Mesodermal cell (in vitro differentiated cells): ENCODE measurements around the gene SLC4A9. TPM values are rescaled to one million over a fixed set of nuclear protein-coding genes. Genes with fewer than 3 reads are reported as not detected.
A peak's percentile ranks its signal among the peaks of the same experiment; 100 is the strongest.

Experiments used
- H3K27ac ChIP-seq: 2 replicates; pipeline ENCODE4 v1.7.0; 2013; ENCODE audit warnings: mild to moderate bottlenecking, low read depth, low read length, moderate library complexity; ENCODE audit not compliant: severe bottlenecking
- H3K36me3 ChIP-seq: 2 replicates; pipeline ENCODE4 v1.7.1; 2013; ENCODE audit warnings: mild to moderate bottlenecking, low read length, moderate library complexity; ENCODE audit not compliant: control insufficient read depth, insufficient read depth
- H3K4me1 ChIP-seq: one replicate; pipeline ENCODE4 v1.7.1; 2013; ENCODE audit warnings: mild to moderate bottlenecking, low read length; ENCODE audit not compliant: insufficient read depth, control insufficient read depth, poor library complexity, severe bottlenecking
- H3K4me3 ChIP-seq: 2 replicates; pipeline ENCODE4 v1.7.0; 2013; ENCODE audit warnings: low read length, control low read depth, mild to moderate bottlenecking; ENCODE audit not compliant: insufficient read depth, poor library complexity, severe bottlenecking; ENCODE audit errors: extremely low read depth
- H3K9me3 ChIP-seq: 2 replicates; pipeline ENCODE4 v1.7.1; 2013; ENCODE audit warnings: mild to moderate bottlenecking, low read length, moderate library complexity; ENCODE audit not compliant: control insufficient read depth
- WGBS, 2 experiments: methylation state at CpG; one replicate each; pipeline ENCODE4 v1.1.5; 2013; ENCODE audit warnings: missing lambda C conversion rate in 2 of 2; ENCODE audit not compliant: insufficient coverage in 2 of 2; 5-methylcytosine and 5-hydroxymethylcytosine counted together
- polyA plus RNA-seq, 2 experiments: library from polyadenylated mRNA; stranded (reverse); fragments of 50-300 nt; gene quantifications; one replicate each; pipeline ENCODE4 v1.2.3, GENCODE V29; 2013

SLC4A9 gene
- not detected for polyA plus RNA-seq (2013, experiment 1 of 2)
- not detected for polyA plus RNA-seq (2013, experiment 2 of 2)

DNA sequence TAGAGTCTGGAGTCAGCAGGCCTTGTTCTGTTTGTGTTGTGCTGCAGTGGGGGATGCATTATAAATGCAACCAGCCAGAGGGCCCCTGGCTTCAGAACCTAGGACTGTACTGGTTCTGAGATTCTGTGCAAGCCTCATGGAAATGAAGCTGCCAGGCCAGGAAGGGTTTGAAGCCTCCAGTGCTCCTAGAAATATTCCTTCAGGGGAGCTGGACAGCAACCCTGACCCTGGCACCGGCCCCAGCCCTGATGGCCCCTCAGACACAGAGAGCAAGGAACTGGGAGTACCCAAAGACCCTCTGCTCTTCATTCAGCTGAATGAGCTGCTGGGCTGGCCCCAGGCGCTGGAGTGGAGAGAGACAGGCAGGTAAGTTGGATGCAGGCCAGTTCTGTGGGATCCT lies at the start of gene SLC4A9:
SLC4A9 (plus strand) TSS at position 94 of the 400 bp plus-strand sequence; CDS start at position 137, 43 bp downstream.
- Histone ChIP-seq H3K4me3 (no peak within 1 kb of the TSS), H3K4me1 (peaks cover 4% of the 10 kb centered on the region), H3K9me3 (no peaks in the 10 kb centered on the region), H3K27ac (no peak within 1 kb of the TSS), H3K36me3 (no peaks in the 10 kb centered on the region)
- WGBS, 2 experiments: 92 to 100% methylated on average over 1 to 2 of the region's 2 CpGs

DNA sequence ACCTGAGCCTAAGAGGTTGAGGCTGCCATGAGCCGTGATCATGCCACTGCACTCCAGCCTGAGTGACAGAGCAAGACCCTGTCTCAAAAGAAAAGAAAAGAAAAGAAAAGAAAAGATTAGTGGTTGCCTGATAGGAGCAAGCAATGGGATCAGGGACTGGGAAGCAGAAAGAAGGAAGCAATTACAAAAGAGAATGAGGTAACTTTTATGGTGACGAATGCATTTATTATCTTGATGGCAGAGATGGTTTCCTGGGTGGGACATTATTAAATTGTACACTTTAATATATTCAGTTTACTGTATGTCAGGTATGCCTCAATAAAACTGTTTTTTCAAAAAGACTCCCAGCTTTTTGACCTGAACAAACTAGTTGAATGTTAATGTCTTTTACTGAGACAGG lies 49.6 kb upstream of the SLC4A9 start:
- Histone ChIP-seq H3K36me3 (no peaks in the 10 kb centered on the region), H3K4me1 (peaks cover 28% of the 10 kb centered on the region), H3K9me3 (no peaks in the 10 kb centered on the region), H3K27ac (peak overlapping the region; percentile 96), H3K4me3 (no peak overlapping the region)
- 80 to 90% methylated on average over 1 of the region's 2 CpGs for WGBS, 2 experiments

GRCh38 chr5:140311011-140311467 lies 49.0 kb upstream of the SLC4A9 start:
- Histone ChIP-seq H3K4me3 (no peak overlapping the region), H3K27ac (peak overlapping the region; percentile 96), H3K36me3 (no peaks in the 10 kb centered on the region), H3K4me1 (peaks cover 28% of the 10 kb centered on the region), H3K9me3 (no peaks in the 10 kb centered on the region)
- 60 to 71% methylated on average over 2 to 4 of the region's 5 CpGs for WGBS, 2 experiments

GRCh38 chr5:140312067-140312790 lies 47.8 kb upstream of the SLC4A9 start:
- Histone ChIP-seq H3K4me1 (peaks cover 28% of the 10 kb centered on the region), H3K9me3 (no peaks in the 10 kb centered on the region), H3K4me3 (no peak overlapping the region), H3K36me3 (no peaks in the 10 kb centered on the region), H3K27ac (peak overlapping the region; percentile 96)
- 31 to 35% methylated on average over 4 of the region's 4 CpGs for whole genome bisulfite sequencing, 2 experiments

DNA sequence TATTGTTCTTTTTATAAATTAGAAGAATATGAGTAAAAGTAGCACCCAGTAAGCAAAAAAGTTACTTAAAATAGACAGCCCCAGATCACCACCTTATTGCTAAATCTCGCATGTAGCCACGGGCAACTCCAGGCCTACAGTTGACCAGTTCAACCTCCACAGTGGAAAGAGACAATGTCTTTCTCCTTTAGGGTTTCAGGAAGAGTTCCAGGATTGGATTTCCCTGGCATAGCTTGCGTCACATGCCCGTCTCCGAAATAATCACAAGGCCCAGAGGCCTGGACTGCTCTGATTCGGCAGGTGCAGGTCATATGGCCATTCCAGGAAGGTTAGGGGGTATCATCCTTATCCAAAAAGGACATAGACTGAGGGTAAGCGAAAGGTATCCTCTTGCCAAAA lies 47.2 kb upstream of the SLC4A9 start:
- Histone ChIP-seq H3K27ac (peak overlapping the region; percentile 96), H3K4me3 (no peak overlapping the region), H3K36me3 (no peaks in the 10 kb centered on the region), H3K9me3 (no peaks in the 10 kb centered on the region), H3K4me1 (peaks cover 28% of the 10 kb centered on the region)
- WGBS, 2 experiments: 94 to 96% methylated on average over 5 to 6 of the region's 7 CpGs

DNA sequence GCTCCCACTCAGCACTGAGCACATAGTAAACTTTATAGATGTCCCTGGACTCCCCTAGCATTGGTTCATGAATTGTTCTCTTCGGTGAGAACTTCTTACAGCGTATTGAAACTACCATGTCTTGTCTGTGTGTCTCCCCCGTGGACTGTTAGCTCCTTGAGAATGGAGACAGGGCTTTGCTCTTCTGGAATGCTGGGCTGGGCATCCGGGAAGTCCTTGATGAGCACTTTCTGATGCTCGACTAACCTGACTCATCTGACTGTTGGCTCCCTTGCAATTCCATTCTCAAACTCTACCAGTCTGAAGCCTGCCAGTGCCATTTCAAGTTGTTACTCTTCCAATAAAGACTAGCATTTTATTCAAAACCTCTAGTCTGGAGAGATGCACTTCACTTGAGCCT lies 42.1 kb upstream of the SLC4A9 start:
- WGBS, 2 experiments: 75 to 98% methylated on average over 5 of the region's 5 CpGs
- Histone ChIP-seq H3K27ac (no peak overlapping the region), H3K36me3 (no peaks in the 10 kb centered on the region), H3K9me3 (no peaks in the 10 kb centered on the region), H3K4me1 (peaks cover 15% of the 10 kb centered on the region), H3K4me3 (no peak overlapping the region)

- Histone ChIP-seq H3K9me3 (no peaks in the 10 kb centered on the region), H3K36me3 (no peaks in the 10 kb centered on the region), H3K27ac (no peak overlapping the region), H3K4me1 (peaks cover 23% of the 10 kb centered on the region), H3K4me3 (no peak overlapping the region)
- 92 to 98% methylated on average over 4 of the region's 4 CpGs for WGBS, 2 experiments
Observed at GRCh38 chr5:140318792-140319191, 41.2 kb upstream of the SLC4A9 start.

DNA sequence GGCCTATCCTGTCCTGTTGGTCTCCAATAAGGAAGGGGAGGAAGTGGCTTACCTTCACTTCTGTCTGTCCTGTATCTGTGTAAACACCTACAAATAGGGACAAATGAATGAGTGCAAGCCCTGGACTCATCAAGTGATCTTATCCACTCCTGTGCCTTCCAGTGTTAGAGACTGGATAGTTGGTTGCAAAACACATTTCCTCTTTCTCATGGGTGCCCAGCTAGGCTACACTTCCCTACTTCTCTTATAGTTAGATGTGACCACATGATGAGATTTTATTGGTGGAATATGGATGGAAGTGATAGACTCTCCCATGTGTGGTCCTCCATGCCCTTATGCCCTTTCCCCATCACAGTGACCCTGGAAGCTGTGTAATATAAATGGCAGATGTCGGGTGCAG lies 40.2 kb upstream of the SLC4A9 start:
- 100% methylated on average over 1 of the region's 1 CpG for WGBS, 2 experiments
- Histone ChIP-seq H3K36me3 (no peaks in the 10 kb centered on the region), H3K4me3 (no peak overlapping the region), H3K27ac (no peak overlapping the region), H3K9me3 (no peaks in the 10 kb centered on the region), H3K4me1 (peaks cover 33% of the 10 kb centered on the region)

GRCh38 chr5:140321796-140322195 lies 38.2 kb upstream of the SLC4A9 start:
- Histone ChIP-seq H3K4me1 (peaks cover 37% of the 10 kb centered on the region), H3K27ac (no peak overlapping the region), H3K36me3 (no peaks in the 10 kb centered on the region), H3K4me3 (no peak overlapping the region), H3K9me3 (no peaks in the 10 kb centered on the region)
- whole genome bisulfite sequencing, 2 experiments: 90 to 100% methylated on average over 2 of the region's 2 CpGs

DNA sequence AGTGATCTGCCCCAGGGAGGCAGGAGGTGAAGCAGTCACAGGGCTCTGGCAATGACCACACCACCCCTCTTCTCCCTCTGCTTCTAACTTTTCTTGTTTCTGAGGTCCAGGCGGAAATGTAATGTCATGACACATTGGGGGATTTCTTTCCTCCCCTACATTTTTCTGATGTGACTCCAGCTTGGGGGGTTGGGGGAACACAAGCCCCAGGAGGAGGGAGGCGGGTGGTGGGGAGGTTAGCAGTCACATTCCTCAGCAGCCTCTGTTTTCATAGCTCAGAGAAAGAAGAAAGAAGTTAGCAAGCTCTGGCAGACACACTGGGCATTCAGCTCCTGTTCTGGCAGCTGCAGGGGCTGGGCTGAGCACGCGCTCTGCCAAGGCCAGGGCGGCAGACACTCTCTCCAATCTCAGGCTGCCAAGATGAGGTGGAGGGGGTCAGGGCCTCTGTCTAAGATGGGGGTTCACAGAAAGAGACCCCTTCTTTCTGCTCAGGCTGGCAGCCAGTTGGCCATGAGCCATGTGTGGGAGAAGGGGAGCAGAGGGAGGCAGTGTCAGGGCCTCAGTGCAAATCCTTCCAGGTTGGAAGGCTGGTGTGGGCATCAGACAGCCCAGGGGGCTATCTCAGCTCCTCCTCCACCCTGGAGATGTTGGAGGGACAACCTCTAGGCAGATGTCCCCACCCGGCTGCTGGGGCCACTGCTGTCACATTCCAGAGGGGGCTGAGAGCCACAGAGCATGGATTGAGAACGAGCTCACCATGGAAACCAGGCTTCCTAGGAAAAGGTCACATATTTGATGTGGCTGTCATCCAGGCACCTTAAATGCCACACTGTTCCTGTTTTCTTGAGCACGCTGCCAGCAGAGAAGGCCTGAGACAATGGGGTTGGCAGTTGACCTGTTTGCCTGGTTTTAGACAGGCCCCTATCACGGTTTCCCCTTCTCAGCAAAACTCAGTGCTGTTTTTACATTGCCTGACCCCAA lies 37.0 kb upstream of the SLC4A9 start:
- Histone ChIP-seq H3K36me3 (no peaks in the 10 kb centered on the region), H3K27ac (peak overlapping the region; percentile 90), H3K4me1 (peaks cover 44% of the 10 kb centered on the region), H3K9me3 (no peaks in the 10 kb centered on the region), H3K4me3 (peak overlapping the region; percentile 3)
- WGBS, 2 experiments: 58 to 65% methylated on average over 7 to 8 of the region's 9 CpGs
